Uterus (tissue), 2 donors: Measurements from ENCODE around the gene GRK3.

Experiments
- POLR2A ChIP-seq, 2 donors: fragments of 450-650 bp; IDR thresholded peaks; one replicate each; pipeline ENCODE4 v1.6.1; 2016; ENCODE audit warnings: antibody characterized with exemption in 2 of 2, mild to moderate bottlenecking in 1 of 2, moderate library complexity in 1 of 2
- TF ChIP-seq, protein P1 (sequence below), 4 experiments: fragments of 200-600 bp in 2 of 4; fragments of 450-650 bp in 2 of 4; sonication (generic) in 2 of 4; IDR thresholded peaks; one replicate each; pipeline ENCODE4 v1.5.1; 2016 to 2019; ENCODE audit warnings: antibody characterized with exemption in 4 of 4, mild to moderate bottlenecking in 2 of 4, moderate library complexity in 1 of 4

DNA sequence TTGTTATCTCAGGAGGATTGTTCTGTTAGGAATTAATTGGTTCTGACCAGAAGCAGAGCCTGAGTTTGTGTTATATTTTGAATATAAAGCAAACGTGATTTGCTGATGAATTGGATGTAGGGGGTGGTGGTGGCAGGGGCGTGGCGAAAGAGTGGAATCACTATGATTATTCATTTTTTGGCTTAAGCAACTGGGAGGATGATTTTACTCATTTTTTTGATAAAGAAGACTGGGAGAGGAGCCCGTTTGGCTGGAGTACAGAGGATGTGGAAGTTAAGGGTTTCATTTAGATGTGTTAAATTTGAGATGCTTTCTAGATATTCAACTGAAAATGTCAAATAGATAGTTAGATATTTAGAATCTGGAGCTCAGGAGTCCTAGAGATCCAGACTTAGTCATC, 94.2 kb downstream of the GRK3 start:
- TF ChIP-seq, protein P1, sequence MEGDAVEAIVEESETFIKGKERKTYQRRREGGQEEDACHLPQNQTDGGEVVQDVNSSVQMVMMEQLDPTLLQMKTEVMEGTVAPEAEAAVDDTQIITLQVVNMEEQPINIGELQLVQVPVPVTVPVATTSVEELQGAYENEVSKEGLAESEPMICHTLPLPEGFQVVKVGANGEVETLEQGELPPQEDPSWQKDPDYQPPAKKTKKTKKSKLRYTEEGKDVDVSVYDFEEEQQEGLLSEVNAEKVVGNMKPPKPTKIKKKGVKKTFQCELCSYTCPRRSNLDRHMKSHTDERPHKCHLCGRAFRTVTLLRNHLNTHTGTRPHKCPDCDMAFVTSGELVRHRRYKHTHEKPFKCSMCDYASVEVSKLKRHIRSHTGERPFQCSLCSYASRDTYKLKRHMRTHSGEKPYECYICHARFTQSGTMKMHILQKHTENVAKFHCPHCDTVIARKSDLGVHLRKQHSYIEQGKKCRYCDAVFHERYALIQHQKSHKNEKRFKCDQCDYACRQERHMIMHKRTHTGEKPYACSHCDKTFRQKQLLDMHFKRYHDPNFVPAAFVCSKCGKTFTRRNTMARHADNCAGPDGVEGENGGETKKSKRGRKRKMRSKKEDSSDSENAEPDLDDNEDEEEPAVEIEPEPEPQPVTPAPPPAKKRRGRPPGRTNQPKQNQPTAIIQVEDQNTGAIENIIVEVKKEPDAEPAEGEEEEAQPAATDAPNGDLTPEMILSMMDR (IDR thresholded peaks at IDR 0.05): no peak
- no peak for TF ChIP-seq POLR2A (IDR thresholded peaks at IDR 0.05)
